Stomach (tissue), 4 donors: Measurements from ENCODE around the gene TFDP2.

Experiments used
- EP300 ChIP-seq: sonication (generic); formaldehyde crosslinking; IDR thresholded peaks from one replicate; pipeline ENCODE4 v1.6.1; 2017; ENCODE audit warnings: antibody characterized with exemption
- TF ChIP-seq, protein P1 (sequence below), 7 experiments: fragments of 450-650 bp in 4 of 7; fragments of 200-600 bp in 3 of 7; sonication (generic) in 3 of 7; IDR thresholded peaks; one replicate each; pipeline ENCODE4 v1.5.1; 2016 to 2019; ENCODE audit warnings: antibody characterized with exemption in 7 of 7, control low read depth in 2 of 7, mild to moderate bottlenecking in 1 of 7

DNA sequence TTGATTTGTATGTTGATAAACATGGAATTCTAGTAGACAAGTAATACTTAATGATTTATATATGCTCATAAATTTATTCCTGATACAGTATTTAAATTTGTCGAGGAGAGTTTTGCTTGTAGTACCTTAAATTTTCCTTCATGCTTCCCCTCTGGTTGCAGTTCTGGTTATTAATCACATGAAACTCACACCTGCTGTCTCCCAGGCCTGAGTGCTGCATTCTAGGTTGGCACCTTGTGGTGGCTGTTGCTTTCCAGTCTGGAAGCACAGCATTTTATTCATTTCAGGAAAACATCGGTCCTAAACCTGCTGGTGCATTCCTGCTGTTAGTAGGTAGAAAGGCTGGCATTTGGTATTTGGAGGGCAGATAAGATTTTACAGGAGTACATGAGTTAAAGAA is 228.0 kb downstream of the TFDP2 start:
- TF ChIP-seq EP300 = no peak
- TF ChIP-seq, protein P1, sequence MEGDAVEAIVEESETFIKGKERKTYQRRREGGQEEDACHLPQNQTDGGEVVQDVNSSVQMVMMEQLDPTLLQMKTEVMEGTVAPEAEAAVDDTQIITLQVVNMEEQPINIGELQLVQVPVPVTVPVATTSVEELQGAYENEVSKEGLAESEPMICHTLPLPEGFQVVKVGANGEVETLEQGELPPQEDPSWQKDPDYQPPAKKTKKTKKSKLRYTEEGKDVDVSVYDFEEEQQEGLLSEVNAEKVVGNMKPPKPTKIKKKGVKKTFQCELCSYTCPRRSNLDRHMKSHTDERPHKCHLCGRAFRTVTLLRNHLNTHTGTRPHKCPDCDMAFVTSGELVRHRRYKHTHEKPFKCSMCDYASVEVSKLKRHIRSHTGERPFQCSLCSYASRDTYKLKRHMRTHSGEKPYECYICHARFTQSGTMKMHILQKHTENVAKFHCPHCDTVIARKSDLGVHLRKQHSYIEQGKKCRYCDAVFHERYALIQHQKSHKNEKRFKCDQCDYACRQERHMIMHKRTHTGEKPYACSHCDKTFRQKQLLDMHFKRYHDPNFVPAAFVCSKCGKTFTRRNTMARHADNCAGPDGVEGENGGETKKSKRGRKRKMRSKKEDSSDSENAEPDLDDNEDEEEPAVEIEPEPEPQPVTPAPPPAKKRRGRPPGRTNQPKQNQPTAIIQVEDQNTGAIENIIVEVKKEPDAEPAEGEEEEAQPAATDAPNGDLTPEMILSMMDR (IDR thresholded peaks at IDR 0.05) = no peak
